ENCODE measurements around the gene HOXA13. TPM values are rescaled to one million over a fixed set of nuclear protein-coding genes. Genes with fewer than 3 reads are reported as not detected.

HOXA13 gene
- total RNA-seq, 1 experiment from 2014 or later = not detected

DNA sequence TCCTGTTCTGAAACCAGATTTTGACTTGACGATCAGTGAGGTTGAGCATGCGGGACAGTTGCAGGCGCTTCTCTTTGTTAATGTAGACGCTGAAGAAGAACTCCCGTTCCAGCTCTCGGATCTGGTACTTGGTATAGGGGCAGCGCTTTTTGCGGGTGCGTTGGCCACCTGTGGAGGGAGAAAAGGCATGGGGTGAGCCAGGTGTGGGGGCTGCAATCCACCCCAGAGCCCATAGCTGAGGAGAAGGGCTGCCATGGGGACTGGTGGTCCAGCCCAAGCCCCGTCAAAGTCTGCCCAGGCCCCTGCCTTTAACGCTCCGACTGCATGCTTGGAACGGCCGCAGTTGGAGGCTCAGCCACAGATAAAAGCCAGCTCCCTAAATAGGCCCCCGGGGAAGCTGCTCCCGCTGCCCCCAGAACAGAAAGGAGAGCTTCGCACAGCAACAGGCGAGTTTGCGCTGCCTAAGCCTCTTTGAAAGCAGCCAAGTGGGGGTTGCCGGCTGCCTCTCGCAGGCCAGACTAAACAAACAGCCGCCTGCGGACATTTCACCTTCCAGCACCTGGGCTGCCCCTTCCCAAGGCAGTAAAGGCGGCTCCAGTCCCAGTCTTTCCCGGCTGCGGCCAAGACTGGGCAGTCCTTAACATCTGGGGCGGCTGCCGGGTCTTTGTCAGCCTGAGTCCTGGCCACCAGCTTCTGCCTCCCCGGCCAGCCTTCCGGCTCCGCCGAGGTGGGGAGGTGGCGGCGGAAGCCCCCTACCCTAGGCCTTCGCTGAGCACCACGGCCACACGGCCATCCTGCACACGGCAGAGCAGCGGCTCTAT lies 16.8 kb downstream of the HOXA13 start:
- Histone ChIP-seq H4K8ac (replicated peaks; ENCODE audit: insufficient read length, low read depth, low read length) (no peak overlapping the region), H3T11ph (ENCODE audit: low read length) (no peak overlapping the region), H3K23ac (ENCODE audit: insufficient read length, low read depth, low read length) (no peak overlapping the region), H3K4me1 (ENCODE audit: insufficient read depth, low read length) (no peaks in the 10 kb centered on the region), H2BK20ac (ENCODE audit: low read depth, low read length, poor library complexity, severe bottlenecking) (no peak overlapping the region), H4K5ac (ENCODE audit: insufficient read length, low read depth, low read length) (no peak overlapping the region), H3K4ac (ENCODE audit: low read depth, low read length) (no peak overlapping the region), H3K27ac (ENCODE audit: insufficient read length, low read depth, low read length) (no peak overlapping the region), H2AFZ (ENCODE audit: low read length) (no peak overlapping the region), H3K27me3 (ENCODE audit: insufficient read depth, low read length) (peaks cover 96% of the 10 kb centered on the region), H3K23me2 (ENCODE audit: insufficient read length, low read depth, low read length, poor library complexity, severe bottlenecking) (no peaks in the 10 kb centered on the region), H2BK12ac (ENCODE audit: insufficient read length, low read depth, low read length) (no peak overlapping the region), H3K4me2 (ENCODE audit: insufficient read depth, insufficient read length, low read length) (no peak overlapping the region), H3K14ac (ENCODE audit: insufficient read depth, low read length) (no peak overlapping the region), H3K9ac (ENCODE audit: extremely low read depth, insufficient read length, low read length) (no peak overlapping the region), H2BK15ac (ENCODE audit: low read depth, low read length) (no peak overlapping the region), H3K18ac (ENCODE audit: insufficient read length, low read depth, low read length) (no peak overlapping the region), H3K79me1 (ENCODE audit: insufficient read depth, low read depth, low read length, poor library complexity, severe bottlenecking) (no peaks in the 10 kb centered on the region), H2BK5ac (ENCODE audit: insufficient read length, low read length) (no peak overlapping the region), H2AK5ac (ENCODE audit: insufficient read length, low read length) (no peak overlapping the region), H3K9me3 (ENCODE audit: control insufficient read depth, low read depth, low read length) (no peaks in the 10 kb centered on the region), H4K91ac (ENCODE audit: insufficient read length, low read depth, low read length) (no peak overlapping the region), H2BK120ac (ENCODE audit: low read depth, low read length, poor library complexity, severe bottlenecking) (no peak overlapping the region), H3K79me2 (ENCODE audit: insufficient read depth, low read length) (no peaks in the 10 kb centered on the region), H4K20me1 (ENCODE audit: control insufficient read depth, insufficient read depth, insufficient read length) (no peaks in the 10 kb centered on the region), H3K56ac (ENCODE audit: insufficient read length, low read depth, low read length) (no peak overlapping the region)
- no peak overlapping the region for H3K27ac Mint-ChIP-seq
- peaks cover 2 to 25% of the 10 kb centered on the region in 2 experiments; a peak in 2 of 5 replicates for H3K9me3 Mint-ChIP-seq
- no peak overlapping the region for H3K4me3 Mint-ChIP-seq
- TF ChIP-seq, protein P1, sequence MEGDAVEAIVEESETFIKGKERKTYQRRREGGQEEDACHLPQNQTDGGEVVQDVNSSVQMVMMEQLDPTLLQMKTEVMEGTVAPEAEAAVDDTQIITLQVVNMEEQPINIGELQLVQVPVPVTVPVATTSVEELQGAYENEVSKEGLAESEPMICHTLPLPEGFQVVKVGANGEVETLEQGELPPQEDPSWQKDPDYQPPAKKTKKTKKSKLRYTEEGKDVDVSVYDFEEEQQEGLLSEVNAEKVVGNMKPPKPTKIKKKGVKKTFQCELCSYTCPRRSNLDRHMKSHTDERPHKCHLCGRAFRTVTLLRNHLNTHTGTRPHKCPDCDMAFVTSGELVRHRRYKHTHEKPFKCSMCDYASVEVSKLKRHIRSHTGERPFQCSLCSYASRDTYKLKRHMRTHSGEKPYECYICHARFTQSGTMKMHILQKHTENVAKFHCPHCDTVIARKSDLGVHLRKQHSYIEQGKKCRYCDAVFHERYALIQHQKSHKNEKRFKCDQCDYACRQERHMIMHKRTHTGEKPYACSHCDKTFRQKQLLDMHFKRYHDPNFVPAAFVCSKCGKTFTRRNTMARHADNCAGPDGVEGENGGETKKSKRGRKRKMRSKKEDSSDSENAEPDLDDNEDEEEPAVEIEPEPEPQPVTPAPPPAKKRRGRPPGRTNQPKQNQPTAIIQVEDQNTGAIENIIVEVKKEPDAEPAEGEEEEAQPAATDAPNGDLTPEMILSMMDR (conservative IDR thresholded peaks at IDR 0.05) = no peak
- peak; percentile 71 for DNase-seq
- peaks cover 13 to 44% of the 10 kb centered on the region in 2 experiments for H3K4me1 Mint-ChIP-seq
- peaks cover 100% of the 10 kb centered on the region for H3K27me3 Mint-ChIP-seq (ENCODE audit: low read depth)
- H3K36me3 Mint-ChIP-seq (ENCODE audit: insufficient read depth in 1 of 3, low read depth in 3 of 3) = peaks cover 0 to 2% (median 0%) of the 10 kb centered on the region in 3 experiments; a peak in 4 of 7 replicates
- WGBS (ENCODE audit: extremely low coverage, insufficient read length, low lambda C conversion rate) = no CpG with 5 or more reads among the region's 39 CpGs

Measured in H9 (cell line).